HepG2 (cell line): ENCODE measurements around the gene PRR12. TPM values are rescaled to one million over a fixed set of nuclear protein-coding genes. Genes with fewer than 3 reads are reported as not detected.

Experiments
- FOXA3 ChIP-seq: IDR thresholded peaks from 2 replicates; pipeline ENCODE4 v1.6.1; 2016; ENCODE audit warnings: missing genetic modification reagents, missing compliant biosample characterization
- NCOR1 ChIP-seq: fragments of 200-600 bp; sonication (generic); IDR thresholded peaks from 2 replicates; pipeline ENCODE4 v1.7.0; 2017; ENCODE audit warnings: antibody characterized with exemption, low read length, borderline replicate concordance
- RXRB ChIP-seq: IDR thresholded peaks from 2 replicates; pipeline ENCODE4 v1.6.1; 2016; ENCODE audit warnings: borderline replicate concordance, missing genetic modification reagents, missing compliant biosample characterization
- SP5 ChIP-seq: IDR thresholded peaks from 2 replicates; pipeline ENCODE4 v1.6.1; 2016; ENCODE audit warnings: low read depth, borderline replicate concordance
- TEAD3 ChIP-seq: optimal IDR thresholded peaks from 2 replicates; pipeline ENCODE3; 2016; ENCODE audit warnings: borderline replicate concordance
- ZBTB1 ChIP-seq: sonication (generic); formaldehyde crosslinking; IDR thresholded peaks from 2 replicates; pipeline ENCODE4 v1.4.0; 2020; ENCODE audit warnings: missing genetic modification reagents, borderline replicate concordance
- ZFP37 ChIP-seq: sonication (generic); formaldehyde crosslinking; IDR thresholded peaks from 2 replicates; pipeline ENCODE4 v1.4.0; 2020; ENCODE audit warnings: missing genetic modification reagents, borderline replicate concordance
- ZMAT3 ChIP-seq: sonication (generic); formaldehyde crosslinking; conservative IDR thresholded peaks from 2 replicates; pipeline ENCODE4 v1.7.0; 2021; ENCODE audit warnings: missing genetic modification reagents
- ZNF10 ChIP-seq: sonication (generic); formaldehyde crosslinking; IDR thresholded peaks from 2 replicates; pipeline ENCODE4 v1.4.0; 2020; ENCODE audit warnings: mild to moderate bottlenecking, low read depth, missing genetic modification reagents, borderline replicate concordance
- ZNF510 ChIP-seq: sonication (generic); formaldehyde crosslinking; IDR thresholded peaks from 2 replicates; pipeline ENCODE4 v1.4.0; 2020; ENCODE audit warnings: low read depth, mild to moderate bottlenecking, missing genetic modification reagents
- ZNF749 ChIP-seq: sonication (generic); formaldehyde crosslinking; IDR thresholded peaks from 2 replicates; pipeline ENCODE4 v1.8.0; 2022; ENCODE audit warnings: mild to moderate bottlenecking, missing genetic modification reagents, moderate library complexity, borderline replicate concordance
- ZNF850 ChIP-seq: sonication (generic); formaldehyde crosslinking; conservative IDR thresholded peaks from 2 replicates; pipeline ENCODE4 v1.9.0; 2021; ENCODE audit warnings: mild to moderate bottlenecking, missing genetic modification reagents
- ZSCAN20 ChIP-seq: sonication (generic); formaldehyde crosslinking; IDR thresholded peaks from 2 replicates; pipeline ENCODE4 v1.4.0; 2020; ENCODE audit warnings: missing genetic modification reagents, mild to moderate bottlenecking, borderline replicate concordance
- polyA plus RNA-seq, 8 experiments: library from polyadenylated mRNA; depleted of rRNA in 3 of 8; stranded (reverse) in 7 of 8; unstranded in 1 of 8; fragments of >200 nt; fragmentation: Illumina TruSeq in 4 of 8; extraction: Trizol in 4 of 8; gene quantifications; 2 replicates each; pipeline versions ENCODE4 v1.2.1 to v1.2.3, GENCODE V29; 2011 to 2016; ENCODE audit warnings: low read depth in 4 of 8, missing spikeins in 1 of 8, mixed read lengths in 1 of 8; ENCODE audit not compliant: insufficient read depth in 1 of 8
- total RNA-seq, 5 experiments: library from RNA; depleted of rRNA; stranded (reverse); fragments of >200 nt; fragmentation: Illumina TruSeq; extraction: Trizol; gene quantifications; 2 replicates each; pipeline ENCODE4 v1.2.3, GENCODE V29; 2016; ENCODE audit warnings: low read depth in 1 of 5
- TF ChIP-seq, protein P1 (sequence below): sonication (generic); formaldehyde crosslinking; IDR thresholded peaks from 2 replicates; pipeline ENCODE4 v1.9.0; 2022; ENCODE audit warnings: low read depth, missing genetic modification reagents
- TF ChIP-seq, protein P2 (sequence below): IDR thresholded peaks from 2 replicates; pipeline ENCODE4 v1.6.1; 2012; ENCODE audit warnings: inconsistent platforms
- TF ChIP-seq, protein P3 (sequence below): sonication (generic); formaldehyde crosslinking; IDR thresholded peaks from 2 replicates; pipeline ENCODE4 v1.4.0; 2020; ENCODE audit warnings: missing genetic modification reagents, mild to moderate bottlenecking, borderline replicate concordance
- TF ChIP-seq, protein P4 (sequence below): sonication (generic); formaldehyde crosslinking; IDR thresholded peaks from 2 replicates; pipeline ENCODE4 v1.4.0; 2020; ENCODE audit warnings: missing genetic modification reagents, borderline replicate concordance
- TF ChIP-seq, protein P5 (sequence below): sonication (generic); formaldehyde crosslinking; IDR thresholded peaks from 2 replicates; pipeline ENCODE4 v1.8.1; 2023; ENCODE audit warnings: mild to moderate bottlenecking, moderate library complexity, missing genetic modification reagents
- TF ChIP-seq, protein P6 (sequence below): IDR thresholded peaks from 2 replicates; pipeline ENCODE4 v1.6.1; 2016; ENCODE audit warnings: missing genetic modification reagents, missing compliant biosample characterization

PRR12 gene
- total and polyA plus RNA-seq, 2 of the 13 experiments (the other 11 are each of a cell fraction or from before 2014, with no cell fraction given): 0.62 to 1.5 TPM

DNA sequence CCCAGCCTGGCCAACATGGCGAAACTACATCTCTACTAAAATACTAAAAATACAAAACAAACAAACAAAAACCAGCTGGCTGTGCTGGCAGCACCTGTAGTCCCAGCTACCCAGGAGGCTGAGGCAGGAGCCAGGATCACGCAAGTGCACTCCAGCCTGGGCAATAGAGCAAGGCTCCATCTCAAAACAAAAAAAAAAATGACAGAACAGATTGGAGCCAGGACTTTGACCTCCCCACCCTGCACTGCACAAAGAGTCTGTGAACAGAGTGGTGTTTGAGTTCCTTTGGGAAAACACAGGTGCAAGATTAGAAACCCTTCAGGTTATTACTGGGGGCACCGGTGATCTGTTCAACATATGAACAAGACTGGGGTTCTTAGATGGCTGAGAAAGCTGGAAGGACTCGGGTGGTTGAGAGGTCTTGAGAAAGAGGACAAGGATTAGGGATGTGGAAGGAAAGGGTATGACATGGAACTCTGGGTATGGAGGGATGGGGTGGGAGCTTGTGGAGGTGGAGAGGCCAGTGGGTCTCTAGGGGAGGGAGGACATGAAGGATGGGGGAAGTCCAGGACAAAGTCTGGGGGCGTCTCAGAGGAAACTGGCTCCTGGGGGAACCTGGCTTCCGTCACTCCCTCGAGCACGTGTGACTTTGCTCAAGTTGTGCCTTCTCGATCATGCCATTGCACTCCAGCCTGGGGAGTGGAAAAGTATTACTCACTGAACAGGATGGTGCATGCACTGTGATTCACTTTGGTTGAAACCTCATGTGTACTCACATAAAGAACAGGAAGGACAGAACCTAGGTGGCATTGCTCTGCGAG lies 37.3 kb upstream of the PRR12 start (continued):
- TF ChIP-seq, protein P1, sequence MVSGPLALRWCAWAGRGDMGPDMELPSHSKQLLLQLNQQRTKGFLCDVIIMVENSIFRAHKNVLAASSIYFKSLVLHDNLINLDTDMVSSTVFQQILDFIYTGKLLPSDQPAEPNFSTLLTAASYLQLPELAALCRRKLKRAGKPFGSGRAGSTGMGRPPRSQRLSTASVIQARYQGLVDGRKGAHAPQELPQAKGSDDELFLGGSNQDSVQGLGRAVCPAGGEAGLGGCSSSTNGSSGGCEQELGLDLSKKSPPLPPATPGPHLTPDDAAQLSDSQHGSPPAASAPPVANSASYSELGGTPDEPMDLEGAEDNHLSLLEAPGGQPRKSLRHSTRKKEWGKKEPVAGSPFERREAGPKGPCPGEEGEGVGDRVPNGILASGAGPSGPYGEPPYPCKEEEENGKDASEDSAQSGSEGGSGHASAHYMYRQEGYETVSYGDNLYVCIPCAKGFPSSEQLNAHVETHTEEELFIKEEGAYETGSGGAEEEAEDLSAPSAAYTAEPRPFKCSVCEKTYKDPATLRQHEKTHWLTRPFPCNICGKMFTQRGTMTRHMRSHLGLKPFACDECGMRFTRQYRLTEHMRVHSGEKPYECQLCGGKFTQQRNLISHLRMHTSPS: no peak
- no peak for TF ChIP-seq ZNF510
- TF ChIP-seq, protein P2, sequence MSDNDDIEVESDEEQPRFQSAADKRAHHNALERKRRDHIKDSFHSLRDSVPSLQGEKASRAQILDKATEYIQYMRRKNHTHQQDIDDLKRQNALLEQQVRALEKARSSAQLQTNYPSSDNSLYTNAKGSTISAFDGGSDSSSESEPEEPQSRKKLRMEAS: 0 out of 2 replicates have a peak, but pooled peaks have one; percentile 14
- TF ChIP-seq ZSCAN20 (CRISPR knock-in tag): no peak
- TF ChIP-seq, protein P3, sequence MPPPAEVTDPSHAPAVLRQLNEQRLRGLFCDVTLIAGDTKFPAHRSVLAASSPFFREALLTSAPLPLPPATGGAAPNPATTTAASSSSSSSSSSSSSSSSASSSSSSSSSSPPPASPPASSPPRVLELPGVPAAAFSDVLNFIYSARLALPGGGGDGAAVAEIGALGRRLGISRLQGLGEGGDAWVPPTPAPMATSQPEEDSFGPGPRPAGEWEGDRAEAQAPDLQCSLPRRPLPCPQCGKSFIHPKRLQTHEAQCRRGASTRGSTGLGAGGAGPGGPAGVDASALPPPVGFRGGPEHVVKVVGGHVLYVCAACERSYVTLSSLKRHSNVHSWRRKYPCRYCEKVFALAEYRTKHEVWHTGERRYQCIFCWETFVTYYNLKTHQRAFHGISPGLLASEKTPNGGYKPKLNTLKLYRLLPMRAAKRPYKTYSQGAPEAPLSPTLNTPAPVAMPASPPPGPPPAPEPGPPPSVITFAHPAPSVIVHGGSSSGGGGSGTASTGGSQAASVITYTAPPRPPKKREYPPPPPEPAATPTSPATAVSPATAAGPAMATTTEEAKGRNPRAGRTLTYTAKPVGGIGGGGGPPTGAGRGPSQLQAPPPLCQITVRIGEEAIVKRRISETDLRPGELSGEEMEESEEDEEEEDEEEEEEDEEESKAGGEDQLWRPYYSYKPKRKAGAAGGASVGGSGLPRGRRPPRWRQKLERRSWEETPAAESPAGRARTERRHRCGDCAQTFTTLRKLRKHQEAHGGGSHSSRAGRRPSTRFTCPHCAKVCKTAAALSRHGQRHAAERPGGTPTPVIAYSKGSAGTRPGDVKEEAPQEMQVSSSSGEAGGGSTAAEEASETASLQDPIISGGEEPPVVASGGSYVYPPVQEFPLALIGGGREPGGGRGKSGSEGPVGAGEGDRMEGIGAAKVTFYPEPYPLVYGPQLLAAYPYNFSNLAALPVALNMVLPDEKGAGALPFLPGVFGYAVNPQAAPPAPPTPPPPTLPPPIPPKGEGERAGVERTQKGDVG (CRISPR knock-in tag): no peak
- TF ChIP-seq NCOR1: peak; percentile 32; the same call in 1 of the 2 replicates
- no peak for TF ChIP-seq ZMAT3 (CRISPR knock-in tag)
- no peak for TF ChIP-seq SP5 (CRISPR knock-in tag)
- TF ChIP-seq ZNF749: no peak
- TF ChIP-seq ZNF10 (CRISPR knock-in tag): no peak
- TF ChIP-seq RXRB (CRISPR knock-in tag): peak; percentile 29; the same call in 1 of the 2 replicates
- TF ChIP-seq ZNF850: 0 out of 2 replicates have a peak, but pooled peaks have one; percentile 13
- TF ChIP-seq, protein P4, sequence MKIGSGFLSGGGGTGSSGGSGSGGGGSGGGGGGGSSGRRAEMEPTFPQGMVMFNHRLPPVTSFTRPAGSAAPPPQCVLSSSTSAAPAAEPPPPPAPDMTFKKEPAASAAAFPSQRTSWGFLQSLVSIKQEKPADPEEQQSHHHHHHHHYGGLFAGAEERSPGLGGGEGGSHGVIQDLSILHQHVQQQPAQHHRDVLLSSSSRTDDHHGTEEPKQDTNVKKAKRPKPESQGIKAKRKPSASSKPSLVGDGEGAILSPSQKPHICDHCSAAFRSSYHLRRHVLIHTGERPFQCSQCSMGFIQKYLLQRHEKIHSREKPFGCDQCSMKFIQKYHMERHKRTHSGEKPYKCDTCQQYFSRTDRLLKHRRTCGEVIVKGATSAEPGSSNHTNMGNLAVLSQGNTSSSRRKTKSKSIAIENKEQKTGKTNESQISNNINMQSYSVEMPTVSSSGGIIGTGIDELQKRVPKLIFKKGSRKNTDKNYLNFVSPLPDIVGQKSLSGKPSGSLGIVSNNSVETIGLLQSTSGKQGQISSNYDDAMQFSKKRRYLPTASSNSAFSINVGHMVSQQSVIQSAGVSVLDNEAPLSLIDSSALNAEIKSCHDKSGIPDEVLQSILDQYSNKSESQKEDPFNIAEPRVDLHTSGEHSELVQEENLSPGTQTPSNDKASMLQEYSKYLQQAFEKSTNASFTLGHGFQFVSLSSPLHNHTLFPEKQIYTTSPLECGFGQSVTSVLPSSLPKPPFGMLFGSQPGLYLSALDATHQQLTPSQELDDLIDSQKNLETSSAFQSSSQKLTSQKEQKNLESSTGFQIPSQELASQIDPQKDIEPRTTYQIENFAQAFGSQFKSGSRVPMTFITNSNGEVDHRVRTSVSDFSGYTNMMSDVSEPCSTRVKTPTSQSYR (CRISPR knock-in tag): no peak
- TF ChIP-seq TEAD3 (CRISPR knock-in tag): peak; percentile 25
- no peak for TF ChIP-seq FOXA3 (CRISPR knock-in tag)
- TF ChIP-seq ZBTB1 (CRISPR knock-in tag): no peak
- TF ChIP-seq, protein P5, sequence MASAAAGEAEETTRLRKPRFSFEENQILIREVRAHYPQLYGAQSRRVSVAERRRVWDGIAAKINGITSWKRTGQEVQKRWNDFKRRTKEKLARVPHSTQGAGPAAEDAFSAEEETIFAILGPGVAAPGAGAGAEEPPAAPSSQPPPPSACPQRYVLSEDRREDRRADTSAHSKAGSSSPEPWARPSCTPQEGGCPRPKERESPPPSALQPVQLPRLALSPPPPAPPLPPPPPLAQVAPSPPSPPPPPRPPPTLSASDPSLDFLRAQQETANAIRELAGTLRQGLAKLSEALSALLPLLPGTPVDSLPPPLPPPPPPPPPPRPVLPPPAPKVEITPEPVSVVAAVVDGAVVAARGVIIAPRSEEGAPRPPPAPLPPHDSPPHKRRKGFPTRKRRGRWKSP (CRISPR knock-in tag): no peak
- TF ChIP-seq, protein P6, sequence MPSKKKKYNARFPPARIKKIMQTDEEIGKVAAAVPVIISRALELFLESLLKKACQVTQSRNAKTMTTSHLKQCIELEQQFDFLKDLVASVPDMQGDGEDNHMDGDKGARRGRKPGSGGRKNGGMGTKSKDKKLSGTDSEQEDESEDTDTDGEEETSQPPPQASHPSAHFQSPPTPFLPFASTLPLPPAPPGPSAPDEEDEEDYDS (CRISPR knock-in tag): no peak
- no peak for TF ChIP-seq ZFP37
